Liver (tissue), 10 donors: ENCODE measurements around the gene RTN1. TPM values are rescaled to one million over a fixed set of nuclear protein-coding genes. Genes with fewer than 3 reads are reported as not detected.

Experiments
- DNase-seq: peaks from one replicate; pipeline ENCODE4 v3.0.0-alpha.2; 2017; ENCODE audit warnings: low spot score
- H3K27ac ChIP-seq, 2 donors: one replicate each; pipeline ENCODE4 v1.7.0; 2013; ENCODE audit warnings: inconsistent platforms in 2 of 2, low read length in 2 of 2, control low read depth in 1 of 2, low read depth in 1 of 2, mild to moderate bottlenecking in 1 of 2
- H3K27me3 ChIP-seq, 4 donors: one replicate each; pipeline versions ENCODE4 v1.6.1 to v1.7.0; 2013; ENCODE audit warnings: low read length in 3 of 4, inconsistent platforms in 1 of 4, mild to moderate bottlenecking in 1 of 4, moderate library complexity in 1 of 4; ENCODE audit not compliant: control insufficient read depth in 4 of 4, insufficient read depth in 4 of 4
- H3K36me3 ChIP-seq, 4 donors: one replicate each; pipeline versions ENCODE4 v1.6.1 to v1.7.0; 2013; ENCODE audit warnings: low read length in 3 of 4, mild to moderate bottlenecking in 3 of 4, low read depth in 1 of 4, moderate library complexity in 1 of 4; ENCODE audit not compliant: control insufficient read depth in 4 of 4, insufficient read depth in 3 of 4
- H3K4me1 ChIP-seq, 4 donors: one replicate each; pipeline versions ENCODE4 v1.6.1 to v1.7.0; 2013; ENCODE audit warnings: low read length in 3 of 4, mild to moderate bottlenecking in 3 of 4, moderate library complexity in 1 of 4; ENCODE audit not compliant: control insufficient read depth in 4 of 4, insufficient read depth in 4 of 4
- H3K4me3 ChIP-seq, 3 donors: one replicate each; pipeline versions ENCODE4 v1.6.1 to v1.7.0; 2013; ENCODE audit warnings: low read length in 3 of 3, control low read depth in 1 of 3, low read depth in 1 of 3, mild to moderate bottlenecking in 1 of 3
- H3K9ac ChIP-seq, 2 donors: one replicate each; pipeline ENCODE4 v1.7.0; 2013; ENCODE audit warnings: low read length in 2 of 2, mild to moderate bottlenecking in 2 of 2, moderate library complexity in 2 of 2, control low read depth in 1 of 2, low read depth in 1 of 2
- H3K9me3 ChIP-seq, 4 donors: one replicate each; pipeline versions ENCODE4 v1.6.1 to v1.7.0; 2013; ENCODE audit warnings: low read length in 3 of 4; ENCODE audit not compliant: control insufficient read depth in 4 of 4
- EGR1 ChIP-seq, 2 donors: IDR thresholded peaks; 2 replicates each; pipeline ENCODE4 v1.6.1; 2016 to 2018; ENCODE audit warnings: antibody characterized with exemption in 2 of 2, low read depth in 2 of 2
- FOXA1 ChIP-seq: IDR thresholded peaks from 2 replicates; pipeline ENCODE4 v1.6.1; 2016; ENCODE audit warnings: antibody characterized with exemption
- FOXA2 ChIP-seq: IDR thresholded peaks from 2 replicates; pipeline ENCODE4 v1.6.1; 2016; ENCODE audit warnings: antibody characterized with exemption
- GABPA ChIP-seq, 2 donors: IDR thresholded peaks in 1 of 2; conservative IDR thresholded peaks in 1 of 2; 2 replicates each; pipeline ENCODE4 v1.6.1; 2016; ENCODE audit warnings: antibody characterized with exemption in 2 of 2, mild to moderate bottlenecking in 1 of 2, moderate library complexity in 1 of 2
- HNF4A ChIP-seq, 2 donors: conservative IDR thresholded peaks; 2 replicates each; pipeline ENCODE4 v1.6.1; 2016; ENCODE audit warnings: antibody characterized with exemption in 2 of 2, mild to moderate bottlenecking in 2 of 2
- HNF4G ChIP-seq: IDR thresholded peaks from 2 replicates; pipeline ENCODE4 v1.6.1; 2016; ENCODE audit warnings: antibody characterized with exemption
- JUND ChIP-seq, 2 donors: IDR thresholded peaks; 2 replicates each; pipeline ENCODE4 v1.6.1; 2016; ENCODE audit warnings: antibody characterized with exemption in 2 of 2
- NR2F2 ChIP-seq: IDR thresholded peaks from 2 replicates; pipeline ENCODE4 v1.6.1; 2016; ENCODE audit warnings: antibody characterized with exemption
- RAD21 ChIP-seq, 2 donors: IDR thresholded peaks; 2 replicates each; pipeline ENCODE4 v1.6.1; 2016; ENCODE audit warnings: antibody characterized with exemption in 2 of 2, mild to moderate bottlenecking in 2 of 2
- RXRA ChIP-seq, 2 donors: IDR thresholded peaks; 2 replicates each; pipeline ENCODE4 v1.6.1; 2017 to 2018; ENCODE audit warnings: antibody characterized with exemption in 2 of 2, mild to moderate bottlenecking in 1 of 2
- SP1 ChIP-seq: IDR thresholded peaks from 2 replicates; pipeline ENCODE4 v1.6.1; 2018; ENCODE audit warnings: antibody characterized with exemption, mild to moderate bottlenecking
- TAF1 ChIP-seq: conservative IDR thresholded peaks from 2 replicates; pipeline ENCODE4 v1.6.1; 2016; ENCODE audit warnings: antibody characterized with exemption, mild to moderate bottlenecking
- YY1 ChIP-seq: IDR thresholded peaks from 2 replicates; pipeline ENCODE4 v1.6.1; 2016; ENCODE audit warnings: antibody characterized with exemption, mild to moderate bottlenecking
- WGBS: extraction: QIAGEN DNeasy Blood & Tissue Kit; methylation state at CpG from one replicate; pipeline ENCODE4 v1.1.7; 2013; 5-methylcytosine and 5-hydroxymethylcytosine counted together
- polyA plus RNA-seq, 2 donors: library from polyadenylated mRNA; stranded (reverse) in 1 of 2; unstranded in 1 of 2; fragments of 200-250 nt in 1 of 2; fragments of >200 nt in 1 of 2; fragmentation: Nextera tagmentation in 1 of 2; extraction: Ambion mirVana in 1 of 2; gene quantifications; one replicate each; pipeline versions ENCODE4 v1.2.1 to v1.2.3, GENCODE V29; 2013 to 2015
- small RNA-seq: library from RNA; depleted of rRNA; stranded (forward); fragments of <200 nt; gene quantifications from one replicate; pipeline ENCODE3, GENCODE V24; 2014
- total RNA-seq, 2 donors: library from RNA; depleted of rRNA; stranded (reverse); fragments of >200 nt; gene quantifications; one replicate each; pipeline ENCODE4 v1.2.3, GENCODE V29; 2014
- TF ChIP-seq, protein P1 (sequence below): IDR thresholded peaks from 2 replicates; pipeline ENCODE4 v1.6.1; 2016; ENCODE audit warnings: antibody characterized with exemption, mild to moderate bottlenecking
- TF ChIP-seq, protein P2 (sequence below): IDR thresholded peaks from 2 replicates; pipeline ENCODE4 v1.6.1; 2016; ENCODE audit warnings: antibody characterized with exemption
- TF ChIP-seq, protein P3 (sequence below): IDR thresholded peaks from 2 replicates; pipeline ENCODE4 v1.6.1; 2016; ENCODE audit warnings: antibody characterized with exemption
- TF ChIP-seq, protein P4 (sequence below): fragments of 150-350 bp; IDR thresholded peaks from 2 replicates; pipeline ENCODE4 v1.5.1; 2017; ENCODE audit warnings: improper control_type of control experiment, low read depth, low read length; ENCODE audit not compliant: missing input control
- TF ChIP-seq, protein P5 (sequence below): IDR thresholded peaks from 2 replicates; pipeline ENCODE4 v1.6.1; 2016; ENCODE audit warnings: antibody characterized with exemption
- donor health status: healthy.
- donor health status: healthy.
- donor health status: healthy.
- donor health status: healthy.
- donor health status: healthy.

Gene RTN1
- total and polyA plus RNA-seq, 4 donors: 0.08 to 1.8 (median 0.37) TPM

DNA sequence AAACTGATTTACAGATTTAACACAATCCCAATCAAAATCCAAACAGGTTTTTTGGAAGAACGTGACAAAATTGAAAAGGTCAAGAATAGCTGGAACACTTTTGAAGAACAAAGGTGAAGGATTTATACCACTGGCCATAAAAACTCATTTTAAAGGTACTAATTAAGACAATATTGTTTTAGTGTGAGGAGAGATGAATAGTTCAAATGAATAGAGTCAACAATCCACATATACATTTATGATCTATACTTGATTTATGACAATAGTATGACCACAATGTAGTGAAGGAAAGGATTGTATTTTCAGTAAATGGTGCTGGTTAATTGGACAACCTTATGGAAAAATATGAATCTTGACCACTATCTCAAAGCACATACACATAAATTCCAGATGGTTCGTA lies 323.3 kb downstream of the RTN1 start:
- no peak overlapping the region for H3K27ac ChIP-seq
- TF ChIP-seq, protein P1, sequence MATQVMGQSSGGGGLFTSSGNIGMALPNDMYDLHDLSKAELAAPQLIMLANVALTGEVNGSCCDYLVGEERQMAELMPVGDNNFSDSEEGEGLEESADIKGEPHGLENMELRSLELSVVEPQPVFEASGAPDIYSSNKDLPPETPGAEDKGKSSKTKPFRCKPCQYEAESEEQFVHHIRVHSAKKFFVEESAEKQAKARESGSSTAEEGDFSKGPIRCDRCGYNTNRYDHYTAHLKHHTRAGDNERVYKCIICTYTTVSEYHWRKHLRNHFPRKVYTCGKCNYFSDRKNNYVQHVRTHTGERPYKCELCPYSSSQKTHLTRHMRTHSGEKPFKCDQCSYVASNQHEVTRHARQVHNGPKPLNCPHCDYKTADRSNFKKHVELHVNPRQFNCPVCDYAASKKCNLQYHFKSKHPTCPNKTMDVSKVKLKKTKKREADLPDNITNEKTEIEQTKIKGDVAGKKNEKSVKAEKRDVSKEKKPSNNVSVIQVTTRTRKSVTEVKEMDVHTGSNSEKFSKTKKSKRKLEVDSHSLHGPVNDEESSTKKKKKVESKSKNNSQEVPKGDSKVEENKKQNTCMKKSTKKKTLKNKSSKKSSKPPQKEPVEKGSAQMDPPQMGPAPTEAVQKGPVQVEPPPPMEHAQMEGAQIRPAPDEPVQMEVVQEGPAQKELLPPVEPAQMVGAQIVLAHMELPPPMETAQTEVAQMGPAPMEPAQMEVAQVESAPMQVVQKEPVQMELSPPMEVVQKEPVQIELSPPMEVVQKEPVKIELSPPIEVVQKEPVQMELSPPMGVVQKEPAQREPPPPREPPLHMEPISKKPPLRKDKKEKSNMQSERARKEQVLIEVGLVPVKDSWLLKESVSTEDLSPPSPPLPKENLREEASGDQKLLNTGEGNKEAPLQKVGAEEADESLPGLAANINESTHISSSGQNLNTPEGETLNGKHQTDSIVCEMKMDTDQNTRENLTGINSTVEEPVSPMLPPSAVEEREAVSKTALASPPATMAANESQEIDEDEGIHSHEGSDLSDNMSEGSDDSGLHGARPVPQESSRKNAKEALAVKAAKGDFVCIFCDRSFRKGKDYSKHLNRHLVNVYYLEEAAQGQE: no peak
- TF ChIP-seq HNF4G (no peak), YY1 (no peak), RXRA (IDR thresholded peaks at IDR 0.05) (no peak), EGR1 (IDR thresholded peaks at IDR 0.05; ENCODE audit: low read depth in 2 of 2) (no peak), FOXA1 (no peak), SP1 (no peak), JUND (IDR thresholded peaks at IDR 0.05) (no peak), RAD21 (IDR thresholded peaks at IDR 0.05) (no peak), HNF4A (conservative IDR thresholded peaks at IDR 0.05) (no peak), GABPA (IDR thresholded peaks at IDR 0.05 in 1 of 2, conservative IDR thresholded peaks at IDR 0.05 in 1 of 2) (no peak), FOXA2 (no peak), NR2F2 (no peak), TAF1 (no peak)
- TF ChIP-seq, protein P2, sequence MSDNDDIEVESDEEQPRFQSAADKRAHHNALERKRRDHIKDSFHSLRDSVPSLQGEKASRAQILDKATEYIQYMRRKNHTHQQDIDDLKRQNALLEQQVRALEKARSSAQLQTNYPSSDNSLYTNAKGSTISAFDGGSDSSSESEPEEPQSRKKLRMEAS: no peak
- TF ChIP-seq, protein P3, sequence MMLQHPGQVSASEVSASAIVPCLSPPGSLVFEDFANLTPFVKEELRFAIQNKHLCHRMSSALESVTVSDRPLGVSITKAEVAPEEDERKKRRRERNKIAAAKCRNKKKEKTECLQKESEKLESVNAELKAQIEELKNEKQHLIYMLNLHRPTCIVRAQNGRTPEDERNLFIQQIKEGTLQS: no peak
- TF ChIP-seq, protein P4, sequence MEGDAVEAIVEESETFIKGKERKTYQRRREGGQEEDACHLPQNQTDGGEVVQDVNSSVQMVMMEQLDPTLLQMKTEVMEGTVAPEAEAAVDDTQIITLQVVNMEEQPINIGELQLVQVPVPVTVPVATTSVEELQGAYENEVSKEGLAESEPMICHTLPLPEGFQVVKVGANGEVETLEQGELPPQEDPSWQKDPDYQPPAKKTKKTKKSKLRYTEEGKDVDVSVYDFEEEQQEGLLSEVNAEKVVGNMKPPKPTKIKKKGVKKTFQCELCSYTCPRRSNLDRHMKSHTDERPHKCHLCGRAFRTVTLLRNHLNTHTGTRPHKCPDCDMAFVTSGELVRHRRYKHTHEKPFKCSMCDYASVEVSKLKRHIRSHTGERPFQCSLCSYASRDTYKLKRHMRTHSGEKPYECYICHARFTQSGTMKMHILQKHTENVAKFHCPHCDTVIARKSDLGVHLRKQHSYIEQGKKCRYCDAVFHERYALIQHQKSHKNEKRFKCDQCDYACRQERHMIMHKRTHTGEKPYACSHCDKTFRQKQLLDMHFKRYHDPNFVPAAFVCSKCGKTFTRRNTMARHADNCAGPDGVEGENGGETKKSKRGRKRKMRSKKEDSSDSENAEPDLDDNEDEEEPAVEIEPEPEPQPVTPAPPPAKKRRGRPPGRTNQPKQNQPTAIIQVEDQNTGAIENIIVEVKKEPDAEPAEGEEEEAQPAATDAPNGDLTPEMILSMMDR: no peak
- TF ChIP-seq, protein P5, sequence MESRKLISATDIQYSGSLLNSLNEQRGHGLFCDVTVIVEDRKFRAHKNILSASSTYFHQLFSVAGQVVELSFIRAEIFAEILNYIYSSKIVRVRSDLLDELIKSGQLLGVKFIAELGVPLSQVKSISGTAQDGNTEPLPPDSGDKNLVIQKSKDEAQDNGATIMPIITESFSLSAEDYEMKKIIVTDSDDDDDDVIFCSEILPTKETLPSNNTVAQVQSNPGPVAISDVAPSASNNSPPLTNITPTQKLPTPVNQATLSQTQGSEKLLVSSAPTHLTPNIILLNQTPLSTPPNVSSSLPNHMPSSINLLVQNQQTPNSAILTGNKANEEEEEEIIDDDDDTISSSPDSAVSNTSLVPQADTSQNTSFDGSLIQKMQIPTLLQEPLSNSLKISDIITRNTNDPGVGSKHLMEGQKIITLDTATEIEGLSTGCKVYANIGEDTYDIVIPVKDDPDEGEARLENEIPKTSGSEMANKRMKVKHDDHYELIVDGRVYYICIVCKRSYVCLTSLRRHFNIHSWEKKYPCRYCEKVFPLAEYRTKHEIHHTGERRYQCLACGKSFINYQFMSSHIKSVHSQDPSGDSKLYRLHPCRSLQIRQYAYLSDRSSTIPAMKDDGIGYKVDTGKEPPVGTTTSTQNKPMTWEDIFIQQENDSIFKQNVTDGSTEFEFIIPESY: no peak
- H3K36me3 ChIP-seq: no peaks in the 10 kb centered on the region
- H3K9me3 ChIP-seq: no peaks in the 10 kb centered on the region
- H3K27me3 ChIP-seq: peaks cover 0 to 4% (median 0%) of the 10 kb centered on the region in 4 donors
- WGBS: 77% methylated on average over 2 of the region's 2 CpGs
- H3K9ac ChIP-seq: no peak overlapping the region
- no peaks in the 10 kb centered on the region for H3K4me1 ChIP-seq
- H3K4me3 ChIP-seq: no peak overlapping the region
- DNase-seq: no peak

Small RNAs within 50 kb of the gene (small RNA-seq; reads per million reads assigned to genes)
- gene MIR5586: not detected

Other genes with a start within 250 kb of the RTN1 start
- under 1 TPM in 1 of 2 donors, not detected in 1; 0.14 TPM for gene LRRC9, start 49.4 kb upstream of the RTN1 start, total RNA-seq
- under 1 TPM in 1 of 2 donors, not detected in 1; 0.32 TPM for gene LRRC9, start 49.4 kb upstream of the RTN1 start, polyA plus RNA-seq
- 10 to 100 TPM; 20.8 to 30.6 TPM for gene PCNX4, start 221.1 kb upstream of the RTN1 start, total RNA-seq
- gene PCNX4, start 221.1 kb upstream of the RTN1 start, polyA plus RNA-seq: 1 to 10 TPM; 5.4 to 7.3 TPM